Mesothelial cell of epicardium (in vitro differentiated cells): Measurements from ENCODE around the gene SCFD2. TPM values are rescaled to one million over a fixed set of nuclear protein-coding genes. Genes with fewer than 3 reads are reported as not detected.

Experiments
- DNase-seq, 2 experiments: peaks; one replicate each; pipeline ENCODE4 v3.0.0; 2021; ENCODE audit warnings: low spot score in 2 of 2; ENCODE audit not compliant: unreplicated experiment in 2 of 2
- H3K27ac Mint-ChIP-seq: 2 replicates; pipeline ENCODE4 v1.8.0; 2021; ENCODE audit warnings: mixed read lengths
- H3K27me3 Mint-ChIP-seq: 2 replicates; pipeline ENCODE4 v1.8.0; 2021; ENCODE audit warnings: low read depth, mixed read lengths
- H3K36me3 Mint-ChIP-seq: 2 replicates; pipeline ENCODE4 v1.8.0; 2021; ENCODE audit warnings: mixed read lengths
- H3K4me1 Mint-ChIP-seq: 2 replicates; pipeline ENCODE4 v1.8.0; 2021; ENCODE audit warnings: mixed read lengths
- H3K4me3 Mint-ChIP-seq: 2 replicates; pipeline ENCODE4 v1.8.0; 2021; ENCODE audit warnings: mild to moderate bottlenecking, moderate library complexity, mixed read lengths
- H3K9me3 Mint-ChIP-seq: 2 replicates; pipeline ENCODE4 v1.8.0; 2021; ENCODE audit warnings: mixed read lengths
- total RNA-seq: library from RNA; stranded (reverse); gene quantifications from 3 replicates; pipeline ENCODE4 v1.2.1, GENCODE V29; 2021
- TF ChIP-seq, protein P1 (sequence below): fragments of 200-600 bp; sonication (generic); IDR thresholded peaks from one replicate; pipeline ENCODE4 v1.5.0; 2021; ENCODE audit warnings: antibody characterized with exemption; ENCODE audit not compliant: unreplicated experiment

SCFD2 gene
- total RNA-seq, 1 donor from 2014 or later = 15.6 TPM

DNA sequence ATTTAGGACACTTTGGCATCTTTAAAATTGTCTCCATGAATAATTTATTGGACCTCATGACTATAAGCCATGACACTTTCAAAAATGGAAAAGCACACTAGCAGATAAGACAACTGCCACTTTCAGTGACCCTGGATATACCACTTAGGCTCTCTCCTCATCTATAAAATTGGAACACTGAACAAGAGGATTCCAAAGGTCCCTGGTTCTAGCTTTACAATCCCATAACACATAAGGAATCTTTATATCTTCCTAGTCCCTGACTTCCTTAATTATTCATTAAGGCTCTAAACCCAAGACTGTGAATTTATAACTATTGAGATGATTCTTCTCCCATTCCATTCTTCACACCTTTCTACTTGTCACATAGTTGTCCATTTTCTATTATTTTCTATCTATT, 190.2 kb downstream of the SCFD2 start:
- peaks cover 14% of the 10 kb centered on the region for H3K36me3 Mint-ChIP-seq
- H3K27me3 Mint-ChIP-seq = no peaks in the 10 kb centered on the region
- peaks cover 43% of the 10 kb centered on the region for H3K9me3 Mint-ChIP-seq
- TF ChIP-seq, protein P1, sequence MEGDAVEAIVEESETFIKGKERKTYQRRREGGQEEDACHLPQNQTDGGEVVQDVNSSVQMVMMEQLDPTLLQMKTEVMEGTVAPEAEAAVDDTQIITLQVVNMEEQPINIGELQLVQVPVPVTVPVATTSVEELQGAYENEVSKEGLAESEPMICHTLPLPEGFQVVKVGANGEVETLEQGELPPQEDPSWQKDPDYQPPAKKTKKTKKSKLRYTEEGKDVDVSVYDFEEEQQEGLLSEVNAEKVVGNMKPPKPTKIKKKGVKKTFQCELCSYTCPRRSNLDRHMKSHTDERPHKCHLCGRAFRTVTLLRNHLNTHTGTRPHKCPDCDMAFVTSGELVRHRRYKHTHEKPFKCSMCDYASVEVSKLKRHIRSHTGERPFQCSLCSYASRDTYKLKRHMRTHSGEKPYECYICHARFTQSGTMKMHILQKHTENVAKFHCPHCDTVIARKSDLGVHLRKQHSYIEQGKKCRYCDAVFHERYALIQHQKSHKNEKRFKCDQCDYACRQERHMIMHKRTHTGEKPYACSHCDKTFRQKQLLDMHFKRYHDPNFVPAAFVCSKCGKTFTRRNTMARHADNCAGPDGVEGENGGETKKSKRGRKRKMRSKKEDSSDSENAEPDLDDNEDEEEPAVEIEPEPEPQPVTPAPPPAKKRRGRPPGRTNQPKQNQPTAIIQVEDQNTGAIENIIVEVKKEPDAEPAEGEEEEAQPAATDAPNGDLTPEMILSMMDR = no peak
- H3K27ac Mint-ChIP-seq = no peak overlapping the region
- no peak overlapping the region for H3K4me3 Mint-ChIP-seq
- H3K4me1 Mint-ChIP-seq = no peaks in the 10 kb centered on the region
- DNase-seq = no peak

DNA sequence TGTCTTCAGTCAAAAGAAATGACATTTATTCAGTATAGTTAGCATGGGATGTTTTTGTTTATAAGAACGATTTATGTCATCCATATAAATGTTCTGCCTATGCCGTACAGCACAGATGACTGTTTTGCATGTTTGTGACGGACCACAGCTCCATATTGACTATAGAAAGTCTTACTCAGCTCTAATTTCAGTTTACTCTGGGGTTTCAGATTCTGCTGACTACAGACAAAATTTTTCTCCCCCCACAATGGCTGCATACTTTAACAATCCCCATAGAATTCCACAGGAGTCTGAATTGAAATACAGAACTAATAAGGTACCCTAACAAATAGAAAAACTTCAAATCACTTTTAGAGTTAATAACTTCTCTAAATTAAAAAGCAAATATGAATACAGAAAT, 191.0 kb downstream of the SCFD2 start:
- H3K4me1 Mint-ChIP-seq = no peaks in the 10 kb centered on the region
- no peak overlapping the region for H3K4me3 Mint-ChIP-seq
- TF ChIP-seq, protein P1 = no peak
- no peak for DNase-seq
- no peak overlapping the region for H3K27ac Mint-ChIP-seq
- peaks cover 40% of the 10 kb centered on the region for H3K9me3 Mint-ChIP-seq
- H3K36me3 Mint-ChIP-seq = peaks cover 11% of the 10 kb centered on the region
- H3K27me3 Mint-ChIP-seq = no peaks in the 10 kb centered on the region

DNA sequence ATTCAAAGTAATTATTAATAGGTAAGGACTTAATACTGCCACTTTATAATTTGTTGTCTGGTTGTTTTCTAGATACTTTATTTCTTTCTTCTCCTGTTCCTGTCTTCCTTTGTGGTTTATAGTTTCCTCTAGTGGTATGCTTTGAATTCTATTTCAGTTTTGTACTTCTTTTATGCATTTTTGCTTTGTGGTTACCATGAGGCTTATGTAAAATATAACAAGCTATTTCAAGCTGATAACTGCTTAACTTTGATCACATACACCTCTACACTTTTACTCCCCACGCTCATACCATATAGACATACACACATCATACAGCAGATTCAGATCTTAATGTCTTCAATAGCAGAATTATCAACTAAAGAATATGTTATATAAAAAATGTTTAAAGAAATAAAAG, 192.3 kb downstream of the SCFD2 start:
- DNase-seq = no peak
- Mint-ChIP-seq H3K27me3 (no peaks in the 10 kb centered on the region), H3K9me3 (peaks cover 34% of the 10 kb centered on the region), H3K36me3 (peaks cover 11% of the 10 kb centered on the region), H3K4me3 (no peak overlapping the region), H3K4me1 (no peaks in the 10 kb centered on the region), H3K27ac (no peak overlapping the region)
- TF ChIP-seq, protein P1 = no peak

DNA sequence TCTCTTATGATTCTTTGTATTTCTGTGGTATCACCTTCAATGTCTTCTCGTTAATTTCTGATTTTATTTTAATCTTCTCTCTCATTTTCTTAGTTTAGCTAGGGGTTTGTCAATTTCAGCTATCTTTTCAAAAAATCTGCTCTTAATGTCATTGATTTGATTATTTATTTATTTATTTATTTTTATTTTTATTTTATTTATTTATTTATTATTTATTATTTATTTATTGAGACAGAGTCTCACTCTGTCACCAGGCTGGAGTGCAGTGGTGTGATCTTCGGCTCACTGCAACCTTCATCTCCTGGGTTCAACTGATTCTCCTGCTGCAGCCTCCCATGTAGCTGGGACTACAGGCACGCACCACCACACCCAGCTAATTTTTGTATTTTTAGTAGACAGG, 194.1 kb downstream of the SCFD2 start:
- Mint-ChIP-seq H3K27me3 (no peaks in the 10 kb centered on the region), H3K4me3 (no peak overlapping the region), H3K9me3 (peaks cover 23% of the 10 kb centered on the region), H3K27ac (no peak overlapping the region), H3K4me1 (no peaks in the 10 kb centered on the region), H3K36me3 (peaks cover 6% of the 10 kb centered on the region)
- TF ChIP-seq, protein P1 = no peak
- DNase-seq = no peak

DNA sequence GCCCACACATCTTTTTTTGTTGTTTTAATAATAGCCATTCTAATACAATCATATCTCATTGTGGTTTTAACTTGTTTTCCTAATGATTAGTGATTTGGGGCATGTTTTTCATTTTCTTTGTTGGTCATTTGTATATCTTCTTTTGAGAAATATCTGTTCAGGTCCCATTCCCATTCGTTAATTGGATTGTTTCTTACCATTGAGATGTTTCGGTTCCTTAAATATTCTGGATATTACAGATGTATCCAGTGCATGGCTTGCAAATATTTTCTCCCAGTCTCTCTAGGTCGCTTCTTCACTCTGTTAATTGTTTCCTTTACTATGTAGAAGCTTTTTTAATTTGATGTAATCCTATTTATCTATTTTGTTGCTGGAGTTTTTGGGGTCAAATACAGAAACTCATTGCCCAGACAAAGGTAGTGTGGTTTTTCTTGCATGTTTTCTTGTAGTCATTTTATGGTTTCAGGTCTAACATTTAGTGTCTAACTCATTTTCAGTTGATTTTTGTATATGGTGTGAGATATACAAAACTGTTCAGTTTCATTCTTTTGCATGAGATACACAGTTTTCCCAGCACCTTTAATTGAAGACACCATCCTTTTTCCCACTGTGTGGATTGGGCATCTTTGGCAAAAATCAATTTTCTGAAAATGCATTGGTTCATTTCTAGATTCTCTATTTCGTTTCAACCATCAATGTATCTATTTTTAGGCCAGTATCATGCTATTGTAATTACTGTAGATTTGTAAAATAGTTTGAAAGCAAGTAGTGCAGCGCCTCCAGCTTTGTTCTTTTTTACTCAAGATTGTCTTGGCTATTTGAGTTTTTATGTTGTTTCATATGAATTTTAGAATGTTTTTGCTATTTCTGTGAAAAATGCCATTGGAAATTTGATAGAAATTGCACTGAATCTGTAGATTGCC, 195.9 kb downstream of the SCFD2 start:
- TF ChIP-seq, protein P1 = no peak
- DNase-seq = no peak
- no peak overlapping the region for H3K27ac Mint-ChIP-seq
- H3K36me3 Mint-ChIP-seq = peaks cover 6% of the 10 kb centered on the region
- H3K4me1 Mint-ChIP-seq = no peaks in the 10 kb centered on the region
- H3K4me3 Mint-ChIP-seq = no peak overlapping the region
- peaks cover 23% of the 10 kb centered on the region for H3K9me3 Mint-ChIP-seq
- H3K27me3 Mint-ChIP-seq = no peaks in the 10 kb centered on the region
